GM10266 (cell line): Measurements from ENCODE around the gene RIC8B.

Experiments used
- DNase-seq: peaks from one replicate; pipeline ENCODE4 v3.0.0; 2012; ENCODE audit errors: extremely low spot score
- CTCF ChIP-seq: IDR thresholded peaks from 2 replicates; pipeline ENCODE4 v1.5.1; 2012; ENCODE audit warnings: mild to moderate bottlenecking, low read depth; ENCODE audit not compliant: control insufficient read depth, insufficient read depth; ENCODE audit errors: missing control alignments

RIC8B gene

DNA sequence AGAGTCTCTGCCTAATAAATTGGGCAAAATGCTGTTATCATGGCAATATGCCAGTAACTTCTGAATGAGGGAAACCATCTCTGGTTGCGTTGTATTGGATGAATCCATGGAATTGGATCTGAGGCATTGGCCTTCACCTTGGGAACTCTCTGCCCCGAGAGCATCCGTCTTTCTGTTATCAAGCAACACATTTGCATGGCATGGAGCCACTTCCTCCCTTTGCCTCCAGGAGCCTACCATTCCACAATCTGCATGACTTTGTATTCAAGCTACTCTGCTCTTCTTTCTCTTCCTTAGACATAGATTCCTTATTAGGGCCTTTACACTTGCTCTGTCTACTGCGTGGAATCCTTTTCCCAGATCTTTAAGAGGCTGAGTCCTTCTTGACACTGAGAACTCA lies 57.2 kb downstream of the RIC8B start:
- no peak for DNase-seq

DNA sequence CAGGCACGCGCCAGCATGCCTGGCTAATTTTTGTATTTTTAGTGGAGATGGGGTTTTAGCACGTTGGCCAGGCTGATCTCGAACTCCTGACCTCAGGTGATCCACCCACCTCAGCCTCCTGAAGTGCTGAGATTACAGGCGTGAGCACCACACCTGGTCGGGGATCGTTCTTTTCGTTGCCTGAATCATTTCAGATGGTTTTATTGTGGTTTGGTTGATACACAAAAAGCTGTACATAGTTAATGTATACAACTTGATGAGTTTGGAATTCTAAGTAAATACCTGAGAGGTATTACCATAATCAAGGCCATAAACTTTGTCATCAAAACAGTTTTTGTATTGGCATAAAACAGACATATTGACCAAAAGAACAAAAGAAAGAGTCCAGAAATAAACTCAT lies 63.3 kb downstream of the RIC8B start:
- TF ChIP-seq CTCF: no peak
- no peak for DNase-seq

More for the DNA sequence above, 57.2 kb downstream of the RIC8B start:
- no peak for TF ChIP-seq CTCF

DNA sequence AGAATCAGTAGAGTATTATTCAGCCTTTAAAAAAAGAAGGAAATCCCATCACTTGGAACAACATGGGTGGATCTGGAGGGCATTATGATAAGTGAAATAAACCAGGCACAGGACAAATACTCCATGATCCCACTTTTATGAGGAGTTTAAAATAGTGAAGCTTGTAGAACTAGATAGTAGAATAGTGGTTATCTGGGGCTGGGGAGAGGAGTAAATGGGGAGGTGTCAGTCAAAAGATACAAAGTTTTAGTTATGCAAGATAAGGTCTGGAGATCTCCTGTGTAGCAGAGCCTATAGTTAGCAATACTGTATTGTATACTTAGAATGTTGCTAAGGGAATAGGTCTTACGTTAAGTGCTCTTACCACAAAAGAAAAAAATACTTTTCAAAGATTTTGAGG lies 64.9 kb downstream of the RIC8B start:
- DNase-seq: no peak
- TF ChIP-seq CTCF: no peak

DNA sequence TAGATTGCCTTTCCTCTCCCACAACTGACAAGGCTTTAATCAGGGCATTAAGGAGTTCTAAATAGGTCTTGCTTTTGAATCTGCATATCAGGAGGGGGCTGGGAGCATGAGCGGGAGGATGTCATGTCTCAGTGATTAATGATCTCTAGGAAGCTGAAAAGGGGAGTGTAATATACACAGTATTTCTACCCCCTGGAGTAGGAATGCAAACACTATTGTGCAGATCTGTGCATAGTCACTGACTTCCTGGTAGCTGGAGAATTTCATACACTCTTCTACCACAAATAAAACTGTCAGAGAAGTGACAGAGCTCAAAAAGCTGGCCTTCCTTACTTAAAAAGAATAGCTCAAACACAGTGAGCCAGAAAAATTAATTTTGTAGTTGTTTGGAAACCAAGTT lies 65.8 kb downstream of the RIC8B start:
- no peak for TF ChIP-seq CTCF
- DNase-seq: no peak

DNA sequence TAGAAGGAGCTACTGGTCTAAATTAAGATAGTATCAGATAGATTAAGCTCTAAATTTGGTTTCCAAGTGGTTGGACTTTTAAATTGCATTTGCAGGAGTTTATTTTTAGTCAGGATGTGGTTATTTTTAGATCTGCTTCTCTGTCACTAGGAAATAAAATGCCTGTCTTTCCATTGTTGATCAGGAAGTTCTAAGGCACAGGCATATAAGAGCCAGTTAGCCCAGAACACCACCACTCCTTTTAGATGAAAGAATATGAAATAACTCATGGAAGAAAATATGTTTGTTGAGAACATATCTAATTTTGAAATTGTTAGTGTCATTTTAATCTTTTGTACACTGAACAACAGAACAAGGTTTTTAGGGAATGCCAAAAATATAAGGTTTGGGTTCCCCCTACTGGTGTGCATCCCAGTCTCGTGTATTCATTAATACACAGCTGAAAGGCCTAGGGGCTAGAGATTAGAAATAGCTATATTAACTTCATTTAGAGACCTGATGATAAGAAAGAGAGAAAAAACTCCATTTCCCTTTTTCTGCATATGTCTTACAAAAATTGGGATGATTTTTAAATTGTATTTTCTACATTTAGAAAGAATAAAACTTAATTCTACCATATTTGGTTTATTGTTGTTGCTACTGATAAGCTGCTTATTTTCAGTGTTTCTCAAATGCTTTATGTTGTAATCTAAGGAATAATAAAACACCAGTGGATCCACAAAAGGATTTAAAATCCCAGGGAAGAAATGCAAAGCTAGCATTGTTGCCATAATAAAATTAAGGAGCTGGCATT lies 67.2 kb downstream of the RIC8B start:
- TF ChIP-seq CTCF: peak; percentile 60
- DNase-seq: peak; percentile 33

GRCh38 chr12:106845902-106846301 lies 71.4 kb downstream of the RIC8B start:
- TF ChIP-seq CTCF: no peak
- no peak for DNase-seq

DNA sequence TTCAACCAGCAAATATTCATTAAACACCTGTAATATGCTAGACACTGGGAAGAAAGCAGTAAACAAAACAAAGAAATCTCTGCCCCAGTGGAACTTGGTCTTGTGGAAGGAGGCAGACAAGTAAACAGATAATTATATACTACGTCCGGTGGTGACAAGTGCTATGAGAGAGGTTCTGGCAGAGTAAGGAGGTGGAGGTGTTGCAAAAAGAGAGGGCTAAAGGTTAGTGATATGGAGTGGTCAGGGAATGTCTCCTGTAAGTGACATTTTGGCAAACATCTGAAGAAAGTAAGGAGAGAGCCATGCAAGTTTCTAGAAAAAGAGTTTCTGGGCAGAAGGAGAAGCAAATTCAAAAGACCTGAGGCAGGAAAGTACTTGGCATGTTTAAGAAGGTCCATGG lies 73.4 kb downstream of the RIC8B start:
- no peak for TF ChIP-seq CTCF
- DNase-seq: no peak
